ENCODE results near the gene HMMR.
"Not testable (repeated sequence)": the region's sequence is repeated elsewhere in the genome, so short reads cannot be mapped to it uniquely, and the experiment has no call there.

Gene HMMR

GRCh38 chr5:163508753-163509152 is 48.3 kb downstream of the HMMR start:
- DNase-seq (ENCODE audit: low read depth): no peak

- DNase-seq (ENCODE audit: low read depth): peak; percentile 85
These were observed 49.0 kb downstream of the HMMR start for GRCh38 chr5:163509291-163509951.

GRCh38 chr5:163512526-163512925 is 52.1 kb downstream of the HMMR start:
- DNase-seq (ENCODE audit: low read depth): peak; percentile 23

- DNase-seq (ENCODE audit: low read depth): no peak
These were observed 64.7 kb downstream of the HMMR start for GRCh38 chr5:163525096-163525495.

GRCh38 chr5:163529698-163530097 is 69.3 kb downstream of the HMMR start:
- DNase-seq (ENCODE audit: low read depth): no peak

- no peak for DNase-seq (ENCODE audit: low read depth)
These were observed 70.8 kb downstream of the HMMR start for GRCh38 chr5:163531272-163531671.

- no peak for DNase-seq (ENCODE audit: low read depth)
These were observed 72.0 kb downstream of the HMMR start for GRCh38 chr5:163532171-163533084.

- DNase-seq (ENCODE audit: low read depth): no peak
These were observed 72.8 kb downstream of the HMMR start for GRCh38 chr5:163533223-163533622.

- DNase-seq (ENCODE audit: low read depth): no peak
These were observed 74.2 kb downstream of the HMMR start for GRCh38 chr5:163534492-163535094.

- DNase-seq (ENCODE audit: low read depth): no peak
These were observed 74.9 kb downstream of the HMMR start for GRCh38 chr5:163535290-163535689.

- not testable (repeated sequence) for DNase-seq (ENCODE audit: low read depth)
These were observed 76.0 kb downstream of the HMMR start for GRCh38 chr5:163536442-163536841.

- no peak for DNase-seq (ENCODE audit: low read depth)
These were observed 80.3 kb downstream of the HMMR start for GRCh38 chr5:163540696-163541095.
